Endothelial cell of umbilical vein (primary cell): Measurements from ENCODE around the gene MAL. TPM values are rescaled to one million over a fixed set of nuclear protein-coding genes. Genes with fewer than 3 reads are reported as not detected.

ENCODE experiments used
- BruUV-seq: library from RNA; stranded (reverse); fragments of 400-500 nt; replicated peaks from 2 replicates; lab custom pipeline; 2021; lab: Mats Ljungman, UMichigan
- CTCF ChIA-PET: fragments of 300-600, 350-600 bp; sonication (Branson Sonifier 250); formaldehyde crosslinking; loops from one replicate; lab custom pipeline; 2021; ENCODE audit warnings: antibody characterized with exemption, inconsistent platforms; lab: Charles Lee
- POLR2A ChIA-PET: fragments of 300-600, 350-600 bp; sonication (Branson Sonifier 250); formaldehyde crosslinking; loops from one replicate; lab custom pipeline; 2021; ENCODE audit warnings: antibody characterized with exemption, inconsistent platforms; lab: Charles Lee
- DNase-seq: peaks from one replicate; pipeline ENCODE4 v3.0.0-alpha.2; 2011; ENCODE audit warnings: low read depth, low spot score
- FAIRE-seq: peaks from 2 replicates; lab custom pipeline; 2011; peaks lifted over from hg19 to GRCh38; lab: Jason Lieb, UNC
- H2AFZ ChIP-seq: 2 replicates; pipeline ENCODE4 v1.6.0; 2012; ENCODE audit warnings: low read depth, low read length, control low read depth, inconsistent platforms
- H3K27ac ChIP-seq: 2 replicates; pipeline ENCODE4 v1.5.1; 2011; ENCODE audit warnings: low read depth, mild to moderate bottlenecking, control low read depth, low read length, moderate library complexity; ENCODE audit not compliant: insufficient read depth
- H3K27me3 ChIP-seq, 2 experiments: 2 replicates each; pipeline versions ENCODE4 v1.6.0 to v1.6.1; 2011; ENCODE audit warnings: low read length in 2 of 2, mixed read lengths in 1 of 2; ENCODE audit not compliant: control insufficient read depth in 2 of 2, insufficient read depth in 2 of 2
- H3K36me3 ChIP-seq, 2 experiments: 2 replicates in 1 of 2; 3 replicates in 1 of 2; pipeline ENCODE4 v1.5.1; 2011; ENCODE audit warnings: low read length in 2 of 2, mild to moderate bottlenecking in 1 of 2, moderate library complexity in 1 of 2; ENCODE audit not compliant: control insufficient read depth in 2 of 2, insufficient read depth in 2 of 2; ENCODE audit errors: extremely low read depth in 1 of 2
- H3K4me1 ChIP-seq: 3 replicates; pipeline ENCODE4 v1.5.1; 2011; ENCODE audit warnings: mild to moderate bottlenecking, low read length; ENCODE audit not compliant: control insufficient read depth, insufficient read depth; ENCODE audit errors: extremely low read depth
- H3K4me2 ChIP-seq: 2 replicates; pipeline ENCODE4 v1.6.1; 2011; ENCODE audit warnings: low read length, control low read depth, mixed read lengths; ENCODE audit not compliant: insufficient read depth
- H3K4me3 ChIP-seq, 3 experiments: fragments of 200-600 bp in 1 of 3; sonication (generic), shearing (Covaris generic) in 1 of 3; replicated peaks in 1 of 3; 2 replicates each; pipeline ENCODE4 v1.5.1; 2011 to 2016; ENCODE audit warnings: control low read depth in 3 of 3, low read length in 3 of 3, mild to moderate bottlenecking in 2 of 3, inconsistent platforms in 1 of 3, low read depth in 1 of 3, moderate library complexity in 1 of 3; ENCODE audit not compliant: insufficient read depth in 1 of 3
- H3K79me2 ChIP-seq: 2 replicates; pipeline ENCODE4 v1.6.0; 2012; ENCODE audit warnings: low read length, inconsistent platforms; ENCODE audit not compliant: control insufficient read depth, insufficient read depth
- H3K9ac ChIP-seq: replicated peaks from 2 replicates; pipeline ENCODE3; 2011; ENCODE audit warnings: low read length, control low read depth; ENCODE audit not compliant: insufficient read depth; ENCODE audit errors: extremely low read depth
- H3K9me1 ChIP-seq: replicated peaks from 3 replicates; pipeline ENCODE4 v1.6.0; 2011; ENCODE audit warnings: mild to moderate bottlenecking, low read length; ENCODE audit not compliant: control insufficient read depth, insufficient read depth; ENCODE audit errors: extremely low read depth
- H3K9me3 ChIP-seq: replicated peaks from 2 replicates; pipeline ENCODE4 v1.5.1; 2012; ENCODE audit warnings: low read length, inconsistent platforms; ENCODE audit not compliant: control insufficient read depth, insufficient read depth
- H4K20me1 ChIP-seq: replicated peaks from 2 replicates; pipeline ENCODE3; 2011; ENCODE audit warnings: mild to moderate bottlenecking, low read length; ENCODE audit not compliant: control insufficient read depth, insufficient read depth; ENCODE audit errors: extremely low read depth
- CTCF ChIP-seq, 2 donors: IDR thresholded peaks; 1 replicate in 1 of 2; 2 replicates in 1 of 2; pipeline ENCODE4 v1.5.1; 2011; ENCODE audit warnings: low read length in 2 of 2, mild to moderate bottlenecking in 2 of 2, moderate library complexity in 2 of 2, control low read depth in 1 of 2, inconsistent platforms in 1 of 2, low read depth in 1 of 2; ENCODE audit not compliant: insufficient read depth in 1 of 2; ENCODE audit errors: extremely low read depth in 1 of 2
- EZH2 ChIP-seq: IDR thresholded peaks from 2 replicates; pipeline ENCODE4 v1.6.1; 2012; ENCODE audit warnings: borderline replicate concordance, low read depth, mild to moderate bottlenecking, moderate library complexity, low read length, inconsistent platforms; ENCODE audit not compliant: severe bottlenecking
- FOS ChIP-seq: IDR thresholded peaks from 2 replicates; pipeline ENCODE4 v1.6.1; 2011; ENCODE audit warnings: mild to moderate bottlenecking, low read length, moderate library complexity, borderline replicate concordance; ENCODE audit not compliant: insufficient read depth
- GATA2 ChIP-seq: IDR thresholded peaks from 2 replicates; pipeline ENCODE4 v1.7.0; 2011; ENCODE audit warnings: low read depth, mild to moderate bottlenecking, moderate library complexity, mixed read lengths, low read length; ENCODE audit not compliant: insufficient read length, insufficient read depth
- JUN ChIP-seq: IDR thresholded peaks from 2 replicates; pipeline ENCODE4 v1.6.1; 2011; ENCODE audit warnings: borderline replicate concordance, low read depth; ENCODE audit not compliant: insufficient read length, insufficient read depth
- MAX ChIP-seq: IDR thresholded peaks from 2 replicates; pipeline ENCODE4 v1.6.1; 2011; ENCODE audit not compliant: insufficient read depth, insufficient read length
- MYC ChIP-seq: IDR thresholded peaks from one replicate; pipeline ENCODE4 v1.6.1; 2011; ENCODE audit warnings: mild to moderate bottlenecking, low read depth, low read length
- POLR2A ChIP-seq: IDR thresholded peaks from 2 replicates; pipeline ENCODE4 v1.6.1; 2012; ENCODE audit warnings: low read depth, mild to moderate bottlenecking, control low read depth, low read length
- POLR2AphosphoS5 ChIP-seq: IDR thresholded peaks from 2 replicates; pipeline ENCODE4 v1.6.1; 2012; ENCODE audit warnings: low read depth, mild to moderate bottlenecking, control low read depth, low read length, moderate library complexity; ENCODE audit not compliant: insufficient read depth
- dilution Hi-C: fragments of 300-500 bp; cut with MboI; formaldehyde crosslinking; loops from one replicate; pipeline ENCODE4 v1.15.0; 2019; ENCODE audit warnings: low sequenced_read_pairs; ENCODE audit not compliant: extremely low pct_ligation_motif_present
- intact Hi-C: fragments of 100-400 bp; cut with micrococcal nuclease; formaldehyde crosslinking; loops from one replicate; pipeline ENCODE4 v1.10.0; 2022
- polyA plus RNA-seq, 4 experiments: library from polyadenylated mRNA; depleted of rRNA in 3 of 4; stranded (reverse) in 3 of 4; unstranded in 1 of 4; fragments of >200 nt; gene quantifications; 2 replicates each; pipeline versions ENCODE4 v1.2.1 to v1.2.3, GENCODE V29; 2011 to 2012; ENCODE audit warnings: missing spikeins in 1 of 4
- total RNA-seq: library from RNA; stranded (reverse); gene quantifications from 2 replicates; pipeline ENCODE4 v1.2.3, GENCODE V29; 2021

MAL gene
- total and polyA plus RNA-seq, 2 donors (not counting 3 experiments of a cell fraction or from before 2014, with no cell fraction given), result not detected

GRCh38 chr2:95010126-95010525 lies 15.4 kb upstream of the MAL start:
- dilution Hi-C loops, result no loop called here
- Histone ChIP-seq H3K9me3 (no peaks in the 10 kb centered on the region), H3K27me3 (no peaks in the 10 kb centered on the region), H3K4me1 (no peaks in the 10 kb centered on the region), H4K20me1 (no peaks in the 10 kb centered on the region), H3K4me2 (no peak overlapping the region), H3K4me3 (no peak overlapping the region), H3K36me3 (no peaks in the 10 kb centered on the region), H3K79me2 (no peaks in the 10 kb centered on the region), H2AFZ (no peak overlapping the region), H3K27ac (no peak overlapping the region), H3K9ac (no peak overlapping the region), H3K9me1 (no peaks in the 10 kb centered on the region)
- intact Hi-C loops, result no loop called here
- no peak for FAIRE-seq
- TF ChIP-seq CTCF (IDR thresholded peaks at IDR 0.05; ENCODE audit: extremely low read depth in 1 of 2, insufficient read depth in 1 of 2, low read depth in 1 of 2, low read length in 2 of 2), result no peak
- no peak for TF ChIP-seq POLR2A
- no peak for TF ChIP-seq JUN
- TF ChIP-seq MYC, result no peak
- TF ChIP-seq EZH2, result no peak
- no peak for TF ChIP-seq POLR2AphosphoS5
- TF ChIP-seq FOS, result no peak
- TF ChIP-seq GATA2, result no peak
- no peak for TF ChIP-seq MAX
- no TSS peak for BruUV-seq
- CTCF ChIA-PET, result interaction anchor here (1.1 kb wide), 1 partner anchor 24 kb away, joined by 4 read pairs; no protein-coding TSS in a partner anchor
- no peak for DNase-seq
- POLR2A ChIA-PET, result no interaction called here
